HL-60 (cell line): ENCODE data around the gene KBTBD8.

ENCODE experiments used
- DNase-seq, 2 experiments: peaks; one replicate each; pipeline ENCODE4 v3.0.0-alpha.2; 2010 to 2020; ENCODE audit warnings: low read depth in 1 of 2, low spot score in 1 of 2
- H3K27ac ChIP-seq: fragments of 250-450 bp; sonication (Bioruptor Pico); replicated peaks from 2 replicates; pipeline ENCODE4 v1.5.1; 2020; ENCODE audit warnings: mild to moderate bottlenecking, moderate library complexity
- H3K27me3 ChIP-seq: fragments of 250-450 bp; sonication (Bioruptor Pico); 2 replicates; pipeline ENCODE4 v1.5.1; 2021; ENCODE audit warnings: mild to moderate bottlenecking, moderate library complexity; ENCODE audit not compliant: insufficient read depth, poor library complexity, severe bottlenecking
- H3K4me3 ChIP-seq: replicated peaks from 2 replicates; pipeline ENCODE4 v1.5.1; 2011; ENCODE audit warnings: mild to moderate bottlenecking, control low read depth, low read length; ENCODE audit not compliant: insufficient read depth
- CTCF ChIP-seq: IDR thresholded peaks from one replicate; pipeline ENCODE4 v1.5.1; 2011; ENCODE audit warnings: low read length, control low read depth, inconsistent platforms; ENCODE audit not compliant: insufficient read depth
- GABPA ChIP-seq: IDR thresholded peaks from 2 replicates; pipeline ENCODE4 v1.6.1; 2012; ENCODE audit warnings: low read depth
- POLR2AphosphoS5 ChIP-seq: IDR thresholded peaks from 2 replicates; pipeline ENCODE4 v1.6.1; 2012; ENCODE audit warnings: low read depth
- REST ChIP-seq: IDR thresholded peaks from 2 replicates; pipeline ENCODE4 v1.6.1; 2012; ENCODE audit warnings: low read depth; ENCODE audit not compliant: insufficient replicate concordance
- SPI1 ChIP-seq: IDR thresholded peaks from 2 replicates; pipeline ENCODE4 v1.6.1; 2012; ENCODE audit warnings: low read depth, mild to moderate bottlenecking, borderline replicate concordance

Gene KBTBD8

GRCh38 chr3:67016522-67017080 is 18.5 kb downstream of the KBTBD8 start:
- no peak for TF ChIP-seq SPI1
- DNase-seq = no peak
- Histone ChIP-seq H3K27ac (no peak overlapping the region), H3K4me3 (no peak overlapping the region), H3K27me3 (peaks cover 2% of the 10 kb centered on the region)

GRCh38 chr3:67017211-67017610 is 19.1 kb downstream of the KBTBD8 start:
- TF ChIP-seq GABPA (no peak), REST (no peak), SPI1 (no peak), CTCF (no peak), POLR2AphosphoS5 (no peak)
- DNase-seq = no peak
- H3K27ac ChIP-seq = no peak overlapping the region
- H3K4me3 ChIP-seq = no peak overlapping the region
- peaks cover 2% of the 10 kb centered on the region for H3K27me3 ChIP-seq

GRCh38 chr3:67018105-67018788 is 20.1 kb downstream of the KBTBD8 start:
- H3K4me3 ChIP-seq = no peak overlapping the region
- peaks cover 2% of the 10 kb centered on the region for H3K27me3 ChIP-seq
- no peak overlapping the region for H3K27ac ChIP-seq
- TF ChIP-seq POLR2AphosphoS5 (no peak), REST (no peak), SPI1 (no peak)
- DNase-seq = no peak

- DNase-seq = no peak
- Histone ChIP-seq H3K27ac (no peak overlapping the region), H3K4me3 (no peak overlapping the region), H3K27me3 (peaks cover 2% of the 10 kb centered on the region)
- TF ChIP-seq SPI1 (no peak), CTCF (no peak), GABPA (no peak), REST (no peak), POLR2AphosphoS5 (no peak)
Observed at GRCh38 chr3:67018789-67019526, 20.9 kb downstream of the KBTBD8 start.
